Loucy (cell line): Measurements from ENCODE around the gene CACNA1A.
"Not testable (repeated sequence)": the region's sequence is repeated elsewhere in the genome, so short reads cannot be mapped to it uniquely, and the experiment has no call there.

ENCODE experiments used
- H2AFZ ChIP-seq: fragments of 200-600 bp; sonication (generic); 2 replicates; pipeline ENCODE4 v1.6.0; 2016; ENCODE audit warnings: antibody characterized with exemption, mild to moderate bottlenecking, low read length, moderate library complexity
- H3F3A ChIP-seq: fragments of 200-600 bp; 2 replicates; pipeline ENCODE4 v1.6.0; 2016; ENCODE audit warnings: antibody characterized with exemption, low read depth, mild to moderate bottlenecking
- H3K27me3 ChIP-seq: fragments of 200-600 bp; sonication (generic); 2 replicates; pipeline ENCODE4 v1.6.1; 2014; ENCODE audit warnings: low read length, mild to moderate bottlenecking; ENCODE audit not compliant: insufficient read depth, poor library complexity, severe bottlenecking
- H3K36me3 ChIP-seq: fragments of 200-600 bp; sonication (generic); 2 replicates; pipeline ENCODE4 v1.6.1; 2016; ENCODE audit warnings: low read length; ENCODE audit not compliant: insufficient read depth
- H3K4me1 ChIP-seq: fragments of 200-600 bp; sonication (generic); 2 replicates; pipeline ENCODE4 v1.5.1; 2014; ENCODE audit warnings: low read length, mild to moderate bottlenecking; ENCODE audit not compliant: insufficient read depth, poor library complexity, severe bottlenecking
- H3K4me2 ChIP-seq: fragments of 200-600 bp; sonication (generic); 2 replicates; pipeline ENCODE4 v1.6.0; 2014; ENCODE audit warnings: antibody characterized with exemption, low read length, low read depth, mild to moderate bottlenecking; ENCODE audit not compliant: poor library complexity, severe bottlenecking
- H3K4me3 ChIP-seq: fragments of 200-600 bp; sonication (generic); 2 replicates; pipeline ENCODE4 v1.5.1; 2014; ENCODE audit warnings: low read length, mild to moderate bottlenecking, mixed read lengths; ENCODE audit not compliant: poor library complexity, severe bottlenecking
- H3K79me2 ChIP-seq: fragments of 200-600 bp; sonication (generic); 2 replicates; pipeline ENCODE4 v1.6.1; 2014; ENCODE audit warnings: low read length; ENCODE audit not compliant: insufficient read depth
- H3K9ac ChIP-seq: fragments of 200-600 bp; sonication (generic); 2 replicates; pipeline ENCODE4 v1.6.0; 2014; ENCODE audit warnings: mild to moderate bottlenecking, low read depth, low read length, moderate library complexity; ENCODE audit not compliant: poor library complexity, severe bottlenecking
- H3K9me2 ChIP-seq: fragments of 200-600 bp; sonication (generic); replicated peaks from 2 replicates; pipeline ENCODE4 v1.6.1; 2016; ENCODE audit warnings: low read depth, low read length, mixed read lengths
- H3K9me3 ChIP-seq: fragments of 200-600 bp; sonication (generic); 2 replicates; pipeline ENCODE4 v1.6.1; 2014; ENCODE audit warnings: mild to moderate bottlenecking, antibody characterized with exemption, low read length, low read depth; ENCODE audit not compliant: insufficient read depth
- H4K20me1 ChIP-seq: fragments of 200-600 bp; sonication (generic); 2 replicates; pipeline ENCODE4 v1.6.0; 2014; ENCODE audit warnings: antibody characterized with exemption, low read length, mild to moderate bottlenecking; ENCODE audit not compliant: insufficient read depth, poor library complexity, severe bottlenecking
- EZH2phosphoT487 ChIP-seq: fragments of 200-600 bp; IDR thresholded peaks from 2 replicates; pipeline ENCODE4 v1.6.1; 2018; ENCODE audit warnings: antibody characterized with exemption, mild to moderate bottlenecking, moderate library complexity, borderline replicate concordance
- TF ChIP-seq, protein P1 (sequence below): fragments of 200-600 bp; sonication (generic); conservative IDR thresholded peaks from 2 replicates; pipeline ENCODE4 v1.5.1; 2014; ENCODE audit warnings: mild to moderate bottlenecking, antibody characterized with exemption, low read length

The CACNA1A gene

DNA sequence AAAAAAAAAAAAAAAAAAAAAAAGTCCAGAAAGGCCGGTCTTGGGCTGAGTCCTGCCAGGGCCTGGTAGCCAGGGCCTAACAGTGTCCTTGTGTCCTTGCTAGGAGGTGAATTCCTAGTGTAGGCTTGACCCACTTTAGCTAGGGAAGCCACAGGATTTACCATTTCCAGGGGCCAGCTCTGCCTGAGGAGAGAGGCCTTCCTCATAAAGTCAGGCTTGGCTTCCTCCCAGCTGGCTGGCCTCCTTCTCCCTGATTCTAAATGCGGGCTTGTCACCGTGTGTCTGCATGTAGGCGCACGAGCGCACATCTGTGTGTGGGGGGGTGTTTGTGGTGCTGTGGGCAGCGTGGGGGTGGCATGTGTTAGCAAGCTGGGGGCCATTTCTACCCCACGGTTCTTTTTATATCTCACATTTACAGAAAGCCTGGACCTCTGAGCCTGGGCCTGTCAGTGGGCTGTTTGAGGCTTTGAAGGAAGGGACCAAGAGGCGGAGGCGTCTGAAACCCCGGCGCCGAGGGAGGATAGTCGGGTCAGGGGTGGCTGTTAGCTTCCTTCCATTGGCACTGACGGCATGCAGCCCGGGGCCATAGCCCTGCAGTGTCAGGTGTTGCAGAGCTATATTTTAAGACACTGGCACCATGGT is 324.4 kb downstream of the CACNA1A start:
- Histone ChIP-seq H4K20me1 (no peaks in the 10 kb centered on the region), H3K36me3 (no peaks in the 10 kb centered on the region), H3F3A (no peaks in the 10 kb centered on the region), H3K9me3 (no peaks in the 10 kb centered on the region), H3K4me2 (peak overlapping the region; percentile 57), H3K79me2 (no peaks in the 10 kb centered on the region), H3K9me2 (no peaks in the 10 kb centered on the region), H3K4me3 (no peak overlapping the region), H3K4me1 (peaks cover 11% of the 10 kb centered on the region), H3K9ac (peak overlapping the region; percentile 21), H2AFZ (peak overlapping the region; percentile 83; the same call in 1 of the 2 replicates), H3K27me3 (no peaks in the 10 kb centered on the region)
- TF ChIP-seq, protein P1, sequence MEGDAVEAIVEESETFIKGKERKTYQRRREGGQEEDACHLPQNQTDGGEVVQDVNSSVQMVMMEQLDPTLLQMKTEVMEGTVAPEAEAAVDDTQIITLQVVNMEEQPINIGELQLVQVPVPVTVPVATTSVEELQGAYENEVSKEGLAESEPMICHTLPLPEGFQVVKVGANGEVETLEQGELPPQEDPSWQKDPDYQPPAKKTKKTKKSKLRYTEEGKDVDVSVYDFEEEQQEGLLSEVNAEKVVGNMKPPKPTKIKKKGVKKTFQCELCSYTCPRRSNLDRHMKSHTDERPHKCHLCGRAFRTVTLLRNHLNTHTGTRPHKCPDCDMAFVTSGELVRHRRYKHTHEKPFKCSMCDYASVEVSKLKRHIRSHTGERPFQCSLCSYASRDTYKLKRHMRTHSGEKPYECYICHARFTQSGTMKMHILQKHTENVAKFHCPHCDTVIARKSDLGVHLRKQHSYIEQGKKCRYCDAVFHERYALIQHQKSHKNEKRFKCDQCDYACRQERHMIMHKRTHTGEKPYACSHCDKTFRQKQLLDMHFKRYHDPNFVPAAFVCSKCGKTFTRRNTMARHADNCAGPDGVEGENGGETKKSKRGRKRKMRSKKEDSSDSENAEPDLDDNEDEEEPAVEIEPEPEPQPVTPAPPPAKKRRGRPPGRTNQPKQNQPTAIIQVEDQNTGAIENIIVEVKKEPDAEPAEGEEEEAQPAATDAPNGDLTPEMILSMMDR: no peak
- TF ChIP-seq EZH2phosphoT487: no peak

DNA sequence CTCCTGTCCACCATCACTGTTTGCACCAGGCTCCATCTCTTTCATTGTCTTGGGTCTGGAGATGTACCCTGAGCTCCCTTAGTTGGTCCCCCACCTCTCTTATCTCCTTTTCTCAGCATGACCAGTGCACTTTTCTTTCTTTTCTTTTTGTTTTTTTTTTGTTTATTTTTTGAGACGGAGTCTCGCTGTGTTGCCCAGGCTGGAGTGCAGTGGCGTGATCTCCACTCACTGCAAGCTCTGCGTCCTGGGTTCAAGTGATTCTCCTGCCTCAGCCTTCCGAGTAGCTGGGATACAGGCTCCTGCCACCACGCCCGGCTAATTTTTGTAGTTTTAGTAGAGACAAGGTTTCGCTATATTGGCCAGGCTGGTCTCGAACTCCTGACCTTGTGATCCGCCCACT is 328.0 kb downstream of the CACNA1A start:
- not testable (repeated sequence) for H3F3A ChIP-seq, H4K20me1 ChIP-seq, H3K4me2 ChIP-seq, H2AFZ ChIP-seq, H3K79me2 ChIP-seq, H3K9ac ChIP-seq, H3K4me3 ChIP-seq, H3K36me3 ChIP-seq, H3K9me3 ChIP-seq, H3K9me2 ChIP-seq, H3K27me3 ChIP-seq
- peaks cover 11% of the 10 kb centered on the region for H3K4me1 ChIP-seq

DNA sequence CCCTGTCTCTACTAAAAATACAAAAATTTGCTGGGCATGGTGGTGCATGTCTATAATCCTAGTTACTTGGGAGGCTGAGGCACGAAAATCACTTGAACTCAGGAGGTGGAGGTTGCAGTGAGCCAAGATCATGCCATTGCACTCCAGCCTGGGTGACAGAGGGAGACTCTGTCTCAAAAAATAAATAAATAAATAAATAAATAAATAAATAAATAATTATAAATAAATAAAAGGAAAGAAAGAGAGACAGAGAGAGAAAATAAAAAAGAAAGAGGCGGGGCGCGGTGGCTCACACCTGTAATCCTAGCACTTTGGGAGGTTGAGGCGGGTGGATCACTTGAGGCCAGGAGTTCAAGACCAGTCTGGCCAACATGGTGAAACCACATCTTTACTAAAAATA is 328.7 kb downstream of the CACNA1A start:
- not testable (repeated sequence) for H3F3A ChIP-seq, H3K4me3 ChIP-seq, H3K4me2 ChIP-seq, H3K79me2 ChIP-seq, H3K36me3 ChIP-seq, H3K9me3 ChIP-seq, H4K20me1 ChIP-seq, H3K27me3 ChIP-seq, H2AFZ ChIP-seq, H3K9me2 ChIP-seq, H3K9ac ChIP-seq
- peaks cover 12% of the 10 kb centered on the region for H3K4me1 ChIP-seq

DNA sequence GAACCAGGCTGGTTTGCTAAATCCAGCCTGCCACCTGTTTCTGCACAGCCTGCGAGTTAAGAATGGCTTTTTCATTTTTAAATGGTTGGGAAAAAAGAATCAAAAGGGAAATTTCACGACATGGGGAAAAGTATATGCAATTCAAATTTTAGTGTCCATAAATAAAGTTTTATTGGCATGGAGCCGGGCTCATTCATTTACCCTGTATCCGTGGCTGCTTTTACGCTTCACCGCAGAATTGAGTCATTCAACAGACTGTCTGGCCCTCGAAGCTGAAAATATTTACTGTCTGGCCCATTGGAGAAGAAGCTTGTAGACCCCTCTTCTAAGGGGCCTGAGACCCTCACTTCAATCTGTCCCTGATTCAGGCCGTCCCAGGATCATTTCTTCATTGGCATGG is 329.9 kb downstream of the CACNA1A start:
- Histone ChIP-seq H4K20me1 (no peaks in the 10 kb centered on the region), H3K9me3 (no peaks in the 10 kb centered on the region), H3K27me3 (no peaks in the 10 kb centered on the region), H3K9ac (no peak overlapping the region), H3K4me3 (no peak overlapping the region), H3K36me3 (no peaks in the 10 kb centered on the region), H3K79me2 (no peaks in the 10 kb centered on the region), H3K4me2 (no peak overlapping the region), H3K9me2 (no peaks in the 10 kb centered on the region), H2AFZ (no peak overlapping the region), H3K4me1 (peaks cover 11% of the 10 kb centered on the region), H3F3A (no peaks in the 10 kb centered on the region)
- TF ChIP-seq, protein P1: no peak
